ENCODE measurements around the gene CAPN15. TPM values are rescaled to one million over a fixed set of nuclear protein-coding genes. Genes with fewer than 3 reads are reported as not detected.
A peak's percentile ranks its signal among the peaks of the same experiment; 100 is the strongest.

CAPN15 gene
- total and polyA plus RNA-seq, 9 of the 15 experiments (the other 6 are each of a cell fraction or from before 2014, with no cell fraction given), result 0.62 to 111 (median 14.2) TPM

DNA sequence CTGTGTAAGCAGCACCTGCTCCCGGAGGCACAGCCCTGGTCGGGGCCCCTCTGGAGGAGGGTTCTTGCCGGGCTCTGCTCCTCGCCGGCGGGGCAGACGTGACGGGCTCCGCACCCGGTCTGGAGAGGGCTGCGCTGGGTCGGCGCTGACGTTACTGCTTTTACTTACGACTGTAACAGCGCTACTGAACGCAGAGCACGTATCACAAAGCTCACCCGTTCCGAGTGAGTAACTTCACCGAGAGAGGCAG, 61.1 kb downstream of the CAPN15 start (continued):
- no peak for TF ChIP-seq NFE2L1 (tag; IDR thresholded peaks at IDR 0.05; ENCODE audit: borderline replicate concordance, low read depth)
- TF ChIP-seq BRD4 (IDR thresholded peaks at IDR 0.05), result 0 out of 2 replicates have a peak, but pooled peaks have one; percentile 35
- TF ChIP-seq ATF1 (CRISPR knock-in tag; IDR thresholded peaks at IDR 0.05), result no peak
- no peak for TF ChIP-seq ATF1 (tag; IDR thresholded peaks at IDR 0.05)
- no peak for TF ChIP-seq SLC30A9 (CRISPR knock-in tag; IDR thresholded peaks at IDR 0.05)
- no peak for TF ChIP-seq CBX3 (IDR thresholded peaks at IDR 0.05; ENCODE audit: borderline replicate concordance in 1 of 2, low read length in 2 of 2)
- no peak for TF ChIP-seq ETS2 (tag; IDR thresholded peaks at IDR 0.05; ENCODE audit: borderline replicate concordance, poor library complexity, severe bottlenecking)
- no peak for TF ChIP-seq LEF1 (IDR thresholded peaks at IDR 0.05)
- TF ChIP-seq ASH1L (IDR thresholded peaks at IDR 0.05; ENCODE audit: borderline replicate concordance, low read depth, partially characterized antibody), result no peak
- no peak for TF ChIP-seq ZNF184 (CRISPR knock-in tag; IDR thresholded peaks at IDR 0.05)
- no peak for TF ChIP-seq KLF13 (tag; IDR thresholded peaks at IDR 0.05; ENCODE audit: borderline replicate concordance, low read depth)
- TF ChIP-seq SMARCC2 (IDR thresholded peaks at IDR 0.05; ENCODE audit: low read depth), result no peak
- TF ChIP-seq TARDBP (IDR thresholded peaks at IDR 0.05), result no peak
- no peak for TF ChIP-seq ZEB2 (IDR thresholded peaks at IDR 0.05)
- no peak for TF ChIP-seq YBX1 (IDR thresholded peaks at IDR 0.05)
- TF ChIP-seq, protein P1, sequence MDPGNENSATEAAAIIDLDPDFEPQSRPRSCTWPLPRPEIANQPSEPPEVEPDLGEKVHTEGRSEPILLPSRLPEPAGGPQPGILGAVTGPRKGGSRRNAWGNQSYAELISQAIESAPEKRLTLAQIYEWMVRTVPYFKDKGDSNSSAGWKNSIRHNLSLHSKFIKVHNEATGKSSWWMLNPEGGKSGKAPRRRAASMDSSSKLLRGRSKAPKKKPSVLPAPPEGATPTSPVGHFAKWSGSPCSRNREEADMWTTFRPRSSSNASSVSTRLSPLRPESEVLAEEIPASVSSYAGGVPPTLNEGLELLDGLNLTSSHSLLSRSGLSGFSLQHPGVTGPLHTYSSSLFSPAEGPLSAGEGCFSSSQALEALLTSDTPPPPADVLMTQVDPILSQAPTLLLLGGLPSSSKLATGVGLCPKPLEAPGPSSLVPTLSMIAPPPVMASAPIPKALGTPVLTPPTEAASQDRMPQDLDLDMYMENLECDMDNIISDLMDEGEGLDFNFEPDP (CRISPR knock-in tag; IDR thresholded peaks at IDR 0.05), result no peak
- TF ChIP-seq ELF4 (CRISPR knock-in tag; IDR thresholded peaks at IDR 0.05), result no peak
- no peak for TF ChIP-seq RBM25 (IDR thresholded peaks at IDR 0.05; ENCODE audit: low read depth, low read length, severe bottlenecking)
- TF ChIP-seq, protein P2, sequence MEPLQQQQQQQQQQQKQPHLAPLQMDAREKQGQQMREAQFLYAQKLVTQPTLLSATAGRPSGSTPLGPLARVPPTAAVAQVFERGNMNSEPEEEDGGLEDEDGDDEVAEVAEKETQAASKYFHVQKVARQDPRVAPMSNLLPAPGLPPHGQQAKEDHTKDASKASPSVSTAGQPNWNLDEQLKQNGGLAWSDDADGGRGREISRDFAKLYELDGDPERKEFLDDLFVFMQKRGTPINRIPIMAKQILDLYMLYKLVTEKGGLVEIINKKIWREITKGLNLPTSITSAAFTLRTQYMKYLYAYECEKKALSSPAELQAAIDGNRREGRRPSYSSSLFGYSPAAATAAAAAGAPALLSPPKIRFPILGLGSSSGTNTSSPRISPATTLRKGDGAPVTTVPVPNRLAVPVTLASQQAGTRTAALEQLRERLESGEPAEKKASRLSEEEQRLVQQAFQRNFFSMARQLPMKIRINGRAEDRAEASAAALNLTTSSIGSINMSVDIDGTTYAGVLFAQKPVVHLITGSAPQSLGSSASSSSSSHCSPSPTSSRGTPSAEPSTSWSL (CRISPR knock-in tag; IDR thresholded peaks at IDR 0.05; ENCODE audit: borderline replicate concordance), result no peak
- TF ChIP-seq, protein P3, sequence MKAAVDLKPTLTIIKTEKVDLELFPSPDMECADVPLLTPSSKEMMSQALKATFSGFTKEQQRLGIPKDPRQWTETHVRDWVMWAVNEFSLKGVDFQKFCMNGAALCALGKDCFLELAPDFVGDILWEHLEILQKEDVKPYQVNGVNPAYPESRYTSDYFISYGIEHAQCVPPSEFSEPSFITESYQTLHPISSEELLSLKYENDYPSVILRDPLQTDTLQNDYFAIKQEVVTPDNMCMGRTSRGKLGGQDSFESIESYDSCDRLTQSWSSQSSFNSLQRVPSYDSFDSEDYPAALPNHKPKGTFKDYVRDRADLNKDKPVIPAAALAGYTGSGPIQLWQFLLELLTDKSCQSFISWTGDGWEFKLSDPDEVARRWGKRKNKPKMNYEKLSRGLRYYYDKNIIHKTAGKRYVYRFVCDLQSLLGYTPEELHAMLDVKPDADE (conservative IDR thresholded peaks at IDR 0.05; ENCODE audit: control insufficient read depth, low read depth, low read length), result no peak
- TF ChIP-seq, protein P4, sequence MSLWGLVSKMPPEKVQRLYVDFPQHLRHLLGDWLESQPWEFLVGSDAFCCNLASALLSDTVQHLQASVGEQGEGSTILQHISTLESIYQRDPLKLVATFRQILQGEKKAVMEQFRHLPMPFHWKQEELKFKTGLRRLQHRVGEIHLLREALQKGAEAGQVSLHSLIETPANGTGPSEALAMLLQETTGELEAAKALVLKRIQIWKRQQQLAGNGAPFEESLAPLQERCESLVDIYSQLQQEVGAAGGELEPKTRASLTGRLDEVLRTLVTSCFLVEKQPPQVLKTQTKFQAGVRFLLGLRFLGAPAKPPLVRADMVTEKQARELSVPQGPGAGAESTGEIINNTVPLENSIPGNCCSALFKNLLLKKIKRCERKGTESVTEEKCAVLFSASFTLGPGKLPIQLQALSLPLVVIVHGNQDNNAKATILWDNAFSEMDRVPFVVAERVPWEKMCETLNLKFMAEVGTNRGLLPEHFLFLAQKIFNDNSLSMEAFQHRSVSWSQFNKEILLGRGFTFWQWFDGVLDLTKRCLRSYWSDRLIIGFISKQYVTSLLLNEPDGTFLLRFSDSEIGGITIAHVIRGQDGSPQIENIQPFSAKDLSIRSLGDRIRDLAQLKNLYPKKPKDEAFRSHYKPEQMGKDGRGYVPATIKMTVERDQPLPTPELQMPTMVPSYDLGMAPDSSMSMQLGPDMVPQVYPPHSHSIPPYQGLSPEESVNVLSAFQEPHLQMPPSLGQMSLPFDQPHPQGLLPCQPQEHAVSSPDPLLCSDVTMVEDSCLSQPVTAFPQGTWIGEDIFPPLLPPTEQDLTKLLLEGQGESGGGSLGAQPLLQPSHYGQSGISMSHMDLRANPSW (CRISPR knock-in tag; IDR thresholded peaks at IDR 0.05), result no peak
- TF ChIP-seq HIVEP1 (CRISPR knock-in tag; IDR thresholded peaks at IDR 0.05), result no peak
- TF ChIP-seq ZSCAN29 (IDR thresholded peaks at IDR 0.05), result no peak
- no peak for TF ChIP-seq MYC (IDR thresholded peaks at IDR 0.05; ENCODE audit: low read depth, low read length)
- 0 out of 2 replicates have a peak, but pooled peaks have one; percentile 9 for TF ChIP-seq MYC (CRISPR knock-in tag; IDR thresholded peaks at IDR 0.05; ENCODE audit: borderline replicate concordance, low read depth)
- TF ChIP-seq ZBTB7A (IDR thresholded peaks at IDR 0.05; ENCODE audit: borderline replicate concordance, control insufficient read depth, low read depth, low read length), result 0 out of 2 replicates have a peak, but pooled peaks have one; percentile 9

Data from K562 (cell line).